Fibroblast of upper back skin (primary cell): Measurements from ENCODE around the gene STYX.
"Not testable (repeated sequence)": the region's sequence is repeated elsewhere in the genome, so short reads cannot be mapped to it uniquely, and the experiment has no call there.

Experiments used
- DNase-seq: peaks from one replicate; pipeline ENCODE4 v3.0.0-alpha.2; 2013

STYX gene

DNA sequence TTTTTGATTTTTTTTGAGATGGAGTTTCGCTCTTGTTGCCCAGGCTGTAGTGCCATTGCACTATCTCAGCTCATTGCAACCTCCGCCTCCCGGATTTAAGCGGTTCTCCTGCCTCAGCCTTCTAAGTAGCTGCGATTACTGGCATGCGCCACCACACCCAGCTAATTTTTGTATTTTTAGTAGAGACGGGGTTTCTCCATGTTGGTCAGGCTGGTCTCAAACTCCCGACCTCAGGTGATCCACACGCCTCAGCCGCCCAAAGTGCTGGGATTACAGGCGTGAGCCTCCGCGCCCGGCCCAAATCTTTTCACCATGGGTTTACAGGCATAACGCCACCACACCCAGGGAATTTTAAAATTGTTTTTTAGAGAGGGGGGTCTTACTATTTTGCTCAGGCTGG, 931 bp upstream of the STYX start:
- not testable (repeated sequence) for DNase-seq

DNA sequence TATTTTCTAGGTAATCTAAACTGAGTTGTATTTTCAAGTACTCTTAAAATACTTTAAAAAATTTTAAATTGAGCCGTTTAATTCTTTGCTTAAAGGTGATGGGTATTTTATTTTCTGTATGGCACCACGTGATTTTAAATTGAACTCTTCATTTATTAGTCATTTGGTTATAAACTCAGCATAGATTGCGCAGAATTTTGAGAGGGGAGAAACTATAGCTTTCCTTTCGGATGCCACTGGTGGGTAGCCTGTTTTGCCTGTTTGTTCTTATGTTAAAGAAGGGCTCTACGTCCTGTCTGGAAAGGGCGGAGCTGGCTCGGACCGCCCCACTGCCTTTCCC, 411 bp upstream of the STYX start:
- DNase-seq: no peak

DNA sequence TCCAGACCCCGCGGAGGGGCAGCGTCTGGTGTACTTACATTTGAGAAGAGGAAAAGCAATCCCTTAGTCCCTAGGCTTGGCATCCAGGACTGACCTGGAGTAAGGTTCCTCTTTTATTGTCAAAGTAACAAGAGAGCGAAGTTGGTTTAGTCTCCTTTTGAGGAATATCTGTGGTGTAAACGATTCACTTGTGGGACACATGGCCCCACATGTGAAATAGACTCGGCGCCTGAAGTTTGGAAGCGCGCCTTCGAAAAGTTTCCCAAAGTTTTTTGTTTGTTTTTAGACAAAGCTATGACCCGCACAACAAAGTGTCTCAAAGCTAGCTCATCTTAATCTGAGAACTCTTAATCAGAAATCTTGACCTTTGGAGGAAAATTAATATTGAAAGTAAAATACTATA, 744 bp downstream of the STYX start:
- peak; percentile 7 for DNase-seq

DNA sequence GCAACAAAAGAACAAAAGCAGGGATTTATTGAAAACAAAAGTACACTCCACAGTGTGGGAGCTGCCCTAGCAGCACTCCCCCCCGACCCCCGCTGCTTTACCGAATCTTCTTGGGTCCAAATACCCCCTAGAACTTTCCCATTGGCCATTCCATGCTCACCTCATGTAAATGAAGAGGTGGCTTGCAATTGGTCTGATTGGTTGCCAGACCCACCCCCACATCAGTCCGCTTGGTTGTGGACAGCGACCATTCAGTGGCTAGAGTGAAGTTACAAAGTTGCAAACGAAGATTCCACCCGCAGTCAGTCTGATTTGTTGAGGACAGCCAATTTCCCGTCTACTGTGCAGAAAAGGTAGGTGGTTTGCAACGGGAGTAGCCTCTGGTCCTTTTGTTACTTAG, 3.9 kb downstream of the STYX start:
- no peak for DNase-seq

DNA sequence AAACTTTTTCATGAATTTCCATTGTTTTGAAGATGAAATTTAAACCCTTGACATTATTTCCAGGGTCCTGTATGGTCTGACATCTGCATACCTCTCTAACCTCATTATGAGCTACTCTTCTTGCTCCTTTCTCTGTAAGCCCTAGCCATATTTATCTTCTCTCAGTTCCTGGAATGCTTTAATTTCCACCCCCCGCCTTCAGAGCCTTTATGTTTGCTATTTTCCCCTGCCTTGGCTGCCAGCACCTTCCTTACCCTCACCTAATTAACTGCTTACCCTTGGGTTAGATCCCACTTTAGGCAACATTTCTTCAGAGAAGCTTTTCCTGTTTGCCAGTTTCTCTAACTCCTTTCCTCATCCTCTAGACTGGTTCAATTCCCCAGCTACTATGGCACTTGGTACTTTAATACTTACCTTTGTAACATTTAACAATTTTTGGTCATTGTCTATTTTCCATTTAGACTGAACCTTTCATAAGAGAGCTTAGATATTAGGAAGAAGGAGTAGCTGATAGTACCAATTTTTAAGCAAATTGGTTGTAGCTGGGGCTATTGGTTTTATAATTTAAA, 6.0 kb downstream of the STYX start:
- no peak for DNase-seq

DNA sequence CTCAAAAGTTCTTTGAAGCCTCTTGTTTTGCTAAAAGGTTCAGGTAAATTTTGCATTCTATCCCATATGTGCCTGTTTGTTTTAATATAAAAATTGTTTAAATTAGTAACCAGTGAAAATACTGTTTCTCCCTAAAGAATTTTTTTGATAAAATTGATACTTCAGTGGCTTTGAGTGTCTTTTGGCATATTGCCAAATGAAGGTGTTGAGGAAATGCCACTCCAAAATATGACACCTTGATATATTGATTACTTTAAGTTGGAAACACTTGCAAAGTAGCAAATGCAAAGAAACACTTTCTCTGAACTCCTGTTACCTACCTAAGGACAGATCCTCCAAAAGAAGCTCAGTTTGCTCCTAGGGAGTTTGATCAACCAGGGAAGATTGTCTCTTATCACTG, 8.4 kb downstream of the STYX start:
- no peak for DNase-seq

DNA sequence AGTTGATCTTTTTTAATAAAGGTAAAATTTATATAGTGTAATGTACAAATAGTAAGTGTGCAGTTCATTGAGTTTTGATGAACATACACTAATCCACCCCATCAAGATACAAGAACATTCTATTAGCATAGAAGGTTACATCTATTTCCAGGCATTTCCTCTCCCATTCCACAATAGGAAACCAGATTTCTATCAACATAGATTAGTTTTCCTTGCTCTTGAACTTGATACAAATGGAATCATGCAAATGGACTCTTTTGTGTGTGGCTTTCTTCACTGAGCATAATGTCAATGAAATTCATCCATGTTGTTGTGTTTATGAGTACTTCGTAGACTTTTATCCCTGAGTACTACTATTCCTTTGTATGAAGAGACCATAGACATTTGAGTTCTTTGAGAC, 10.8 kb downstream of the STYX start:
- no peak for DNase-seq

DNA sequence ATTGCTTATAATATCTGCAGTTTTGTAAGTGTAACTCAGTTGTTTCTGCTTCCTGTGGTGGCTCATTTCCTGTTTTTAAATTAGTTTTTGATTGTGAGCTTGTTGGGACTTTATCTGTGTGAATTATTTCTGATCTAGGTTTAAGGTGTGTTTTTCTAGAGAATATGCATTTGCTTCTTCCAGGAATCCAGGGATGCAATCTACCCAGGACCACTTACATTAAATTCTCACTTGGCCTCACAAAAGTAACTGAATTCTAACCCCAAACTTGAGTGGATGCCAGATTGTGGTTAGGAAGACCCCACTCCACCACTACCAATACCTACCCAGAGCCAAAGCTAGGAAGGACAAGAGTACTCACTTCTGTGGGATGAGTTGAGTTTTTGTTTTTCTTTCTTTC, 11.9 kb downstream of the STYX start:
- no peak for DNase-seq

DNA sequence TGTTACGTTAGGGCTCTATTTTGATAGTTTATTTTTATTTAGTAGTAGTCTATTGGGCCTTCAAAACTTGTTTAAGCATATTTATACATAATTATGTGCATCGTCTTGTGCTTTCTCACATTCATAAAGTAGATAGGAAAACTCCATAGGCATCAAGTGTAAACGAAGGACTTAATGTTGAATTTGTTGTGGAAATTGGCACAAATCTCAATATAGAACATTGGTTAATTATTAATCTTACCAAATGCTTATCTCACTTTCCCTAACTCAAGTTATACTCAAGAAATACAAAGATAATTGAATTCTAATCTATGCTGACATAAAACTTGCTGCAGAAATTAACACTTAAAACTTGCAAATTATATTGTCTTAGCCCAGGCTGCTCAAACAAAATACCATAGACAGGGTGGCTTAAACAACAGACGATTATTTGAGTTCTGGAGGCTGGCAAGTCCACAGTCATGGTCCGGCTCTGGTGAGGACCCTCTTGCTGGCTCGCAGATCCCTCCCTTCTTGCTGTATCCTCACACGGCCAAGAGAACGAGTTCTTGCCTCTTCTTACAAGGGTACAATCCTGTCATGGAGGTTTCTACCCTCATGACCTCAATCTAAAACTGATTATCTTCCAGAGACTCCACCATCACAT, 18.8 kb downstream of the STYX start:
- no peak for DNase-seq

DNA sequence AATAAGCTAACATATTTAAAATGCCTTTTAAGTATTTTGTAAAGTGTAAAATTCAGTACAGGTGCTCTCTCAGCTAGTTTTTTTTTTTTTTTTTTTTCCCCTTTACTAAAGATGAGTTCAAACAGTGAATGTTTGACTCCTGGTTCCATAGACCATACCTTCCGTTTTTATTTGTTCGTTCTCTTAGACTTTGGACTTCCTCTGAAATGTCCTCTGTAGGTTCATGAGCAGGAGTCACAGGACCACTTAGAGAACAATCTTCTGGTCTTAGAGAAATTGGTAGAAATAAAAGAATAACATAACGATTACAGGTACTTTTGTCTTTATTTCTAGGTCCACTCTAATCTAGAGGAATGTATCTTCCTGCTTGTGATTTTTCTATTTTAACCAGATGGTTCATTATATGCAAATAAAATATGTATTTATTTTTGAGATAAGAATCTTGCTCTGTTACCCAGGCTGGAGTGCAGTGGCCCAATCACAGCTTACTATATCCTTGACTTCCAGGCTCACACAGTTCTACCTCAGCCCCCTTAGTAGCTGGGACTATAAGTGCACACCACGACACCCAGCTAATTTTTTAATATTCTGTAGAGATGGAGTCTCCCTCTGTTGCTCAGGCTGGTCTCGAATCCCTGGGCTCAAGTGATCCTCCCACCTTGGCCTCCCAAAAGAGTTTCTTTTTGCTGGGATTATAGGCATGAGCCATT, 25.8 kb downstream of the STYX start:
- no peak for DNase-seq

DNA sequence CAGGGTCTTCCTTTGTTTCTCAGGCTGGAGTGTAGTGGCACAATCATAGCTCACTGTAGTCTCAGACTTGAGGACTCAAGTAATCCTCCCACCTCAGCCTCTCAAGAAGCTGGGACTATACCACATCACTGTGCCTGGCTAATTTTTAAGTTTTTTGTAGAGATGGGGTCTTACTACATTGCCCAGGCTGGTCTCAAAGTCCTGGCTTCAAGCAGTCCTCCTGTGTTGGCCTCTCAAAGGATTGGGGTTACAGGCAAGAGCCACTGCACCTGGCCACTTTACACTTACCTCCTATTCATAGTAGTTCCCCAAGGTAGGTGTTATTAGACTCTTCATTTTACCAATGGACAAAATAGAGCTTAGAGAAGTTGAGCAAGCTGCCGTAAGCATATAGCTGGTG, 29.2 kb downstream of the STYX start:
- no peak for DNase-seq

DNA sequence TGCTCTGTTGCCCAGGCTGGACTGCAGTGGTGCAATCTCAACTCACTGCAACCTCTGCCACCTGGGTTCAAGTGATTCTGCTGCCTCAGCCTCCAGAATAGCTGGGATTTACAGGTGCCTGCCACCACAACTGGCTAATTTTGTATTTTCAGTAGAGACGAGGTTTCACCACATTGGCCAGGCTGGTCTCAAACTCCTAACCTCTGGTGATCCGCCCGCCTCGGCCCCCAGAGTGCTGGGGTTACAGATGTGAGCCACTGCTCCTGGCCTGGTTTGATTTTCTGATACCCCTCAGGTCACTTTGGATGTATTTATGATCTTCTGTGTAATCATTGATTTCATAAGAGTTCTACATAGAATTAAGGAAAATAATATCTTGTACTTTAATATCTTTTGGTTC, 33.0 kb downstream of the STYX start:
- DNase-seq: not testable (repeated sequence)

DNA sequence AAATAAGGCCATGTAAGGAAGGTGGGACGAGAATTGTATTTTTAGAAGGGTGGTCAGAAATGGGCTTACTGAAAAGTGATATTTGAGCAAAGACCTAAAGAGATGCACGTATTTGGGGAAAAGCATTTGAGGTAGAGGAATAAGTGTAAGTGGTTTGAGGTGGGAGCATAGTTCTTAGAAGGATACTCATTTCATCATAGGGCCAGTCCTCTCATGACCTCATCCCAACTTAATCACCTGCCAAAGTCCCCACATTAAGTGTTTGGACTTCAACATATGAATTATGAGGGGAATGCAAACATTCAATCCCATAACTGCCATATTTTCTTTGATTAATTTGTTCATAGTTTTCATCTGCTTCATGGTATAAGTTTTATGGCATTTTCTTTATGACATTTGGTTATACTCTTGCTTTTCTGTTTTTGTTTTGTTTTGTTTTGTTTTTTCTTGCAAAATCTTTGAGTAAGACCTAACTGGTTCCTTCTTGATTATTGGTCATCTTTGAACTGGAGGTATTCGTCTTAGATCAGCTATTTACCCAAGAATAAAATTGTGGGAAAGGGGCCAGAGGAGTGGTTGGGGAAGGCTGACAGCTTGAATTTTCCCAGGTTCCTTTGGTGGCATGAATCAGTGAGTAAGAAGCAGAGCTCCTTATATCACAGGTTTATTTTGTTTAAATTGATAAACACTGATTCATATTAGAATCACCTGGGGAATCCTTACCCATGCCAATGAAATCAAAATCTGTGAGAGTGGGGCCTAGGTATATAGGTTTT, 37.3 kb downstream of the STYX start:
- no peak for DNase-seq

DNA sequence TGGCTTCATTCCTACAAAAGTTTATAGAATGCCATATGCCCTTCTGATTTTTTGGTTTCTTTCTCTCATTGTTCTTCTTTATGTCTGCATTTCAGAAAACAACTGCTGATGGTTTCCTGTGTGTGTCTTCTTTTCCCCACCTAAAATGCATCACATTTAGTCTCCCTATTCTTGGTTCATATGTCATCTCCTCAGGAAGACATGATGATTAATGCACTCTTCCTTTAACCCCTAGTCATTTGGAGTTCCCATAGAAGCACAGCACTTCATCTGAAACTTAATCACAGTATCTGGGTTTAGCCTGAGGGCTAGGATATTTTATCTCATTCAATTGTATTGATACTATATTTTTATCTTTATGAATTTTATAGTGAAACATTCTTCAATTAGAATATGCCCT, 39.9 kb downstream of the STYX start:
- DNase-seq: no peak

DNA sequence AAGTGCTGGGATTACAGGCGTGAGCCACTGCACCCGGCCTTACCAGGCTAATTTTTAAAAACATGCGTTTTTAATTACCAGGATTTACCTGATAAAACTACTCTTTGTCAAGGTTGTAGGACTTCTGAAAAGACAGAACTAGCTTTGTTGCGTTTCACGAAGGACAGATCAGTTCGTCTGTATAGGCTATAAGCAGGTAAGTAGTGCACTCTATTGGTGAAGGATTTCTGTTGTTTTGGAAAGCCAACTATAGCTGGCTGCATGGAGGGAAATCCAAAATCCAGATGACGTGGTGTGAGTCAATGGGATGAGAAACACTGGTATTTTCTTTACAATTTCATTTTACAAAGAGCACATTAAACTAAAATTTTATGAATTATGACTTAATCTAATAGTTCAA, 46.9 kb downstream of the STYX start:
- DNase-seq: no peak

DNA sequence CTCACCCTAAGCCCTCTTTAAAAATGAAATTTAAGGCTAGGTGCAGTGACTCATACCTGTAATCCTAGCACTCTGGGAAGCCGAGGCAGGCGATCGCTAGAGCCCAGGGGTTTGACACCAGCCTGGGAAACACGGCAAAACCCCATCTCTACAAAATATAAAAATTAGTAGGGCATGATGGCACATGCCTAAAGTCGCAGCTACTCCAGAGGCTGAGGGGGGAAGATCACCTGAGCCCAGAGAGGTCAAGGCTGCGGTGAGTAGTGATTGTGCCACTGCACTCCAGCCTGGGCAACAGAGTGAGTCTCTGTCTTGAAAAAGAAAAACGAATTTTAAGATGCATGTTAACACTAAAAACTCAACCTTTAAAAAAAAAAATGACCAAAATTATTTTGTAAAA, 48.7 kb downstream of the STYX start:
- DNase-seq: no peak

DNA sequence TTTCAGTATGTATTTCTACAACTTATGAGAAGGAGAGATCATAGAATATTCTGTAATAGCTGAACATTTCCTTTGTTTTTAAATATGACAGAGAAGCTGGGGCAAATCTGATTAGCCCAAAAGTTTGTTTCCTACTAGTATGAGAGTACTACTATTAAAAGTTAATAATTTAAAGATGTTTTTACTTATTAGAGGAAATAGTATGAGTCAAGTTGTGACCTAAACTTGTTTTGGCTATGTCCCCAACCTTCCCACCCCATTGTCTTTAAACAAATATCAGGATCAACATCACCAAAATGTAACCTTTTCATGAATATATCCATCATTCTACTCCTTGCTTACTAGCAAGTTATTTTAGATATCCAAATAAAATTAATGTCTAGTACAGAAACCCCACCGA, 50.9 kb downstream of the STYX start:
- no peak for DNase-seq

DNA sequence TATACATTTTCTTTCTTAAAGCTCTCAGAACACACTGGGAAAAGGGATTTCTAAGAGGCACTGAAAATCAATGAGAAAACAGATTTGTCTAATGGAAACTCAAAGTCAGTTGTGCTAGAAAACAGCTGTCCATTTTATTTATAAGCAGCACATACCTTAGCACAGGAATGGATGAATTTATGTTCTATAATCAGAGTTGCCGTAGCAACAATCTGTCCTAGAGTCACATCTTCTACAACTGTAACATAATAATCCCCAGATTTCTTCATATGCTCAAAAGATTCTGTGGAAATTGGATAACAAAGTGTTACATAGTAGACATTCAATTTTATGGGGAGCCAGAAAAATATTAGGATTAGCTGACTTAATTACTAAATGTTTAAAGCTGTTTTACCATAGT, 51.7 kb downstream of the STYX start:
- DNase-seq: no peak

DNA sequence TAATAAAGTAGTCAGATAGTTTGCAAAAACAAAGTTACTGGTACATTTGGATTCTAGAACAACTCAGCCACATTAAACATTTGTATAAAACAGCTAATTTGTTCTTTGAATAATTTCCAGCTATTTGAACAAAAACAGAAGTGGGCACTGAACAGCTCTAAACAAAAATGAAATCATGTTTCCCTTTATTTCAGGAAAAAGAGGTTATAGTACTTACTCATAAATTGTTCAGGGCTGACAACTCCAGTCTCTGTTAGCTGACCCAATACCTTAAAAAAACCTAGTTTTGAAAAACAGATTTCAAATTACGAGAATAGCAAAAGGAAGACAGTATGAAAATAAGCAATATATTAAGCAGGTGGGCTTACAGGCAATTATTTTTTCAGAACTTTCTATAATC, 53.2 kb downstream of the STYX start:
- no peak for DNase-seq

DNA sequence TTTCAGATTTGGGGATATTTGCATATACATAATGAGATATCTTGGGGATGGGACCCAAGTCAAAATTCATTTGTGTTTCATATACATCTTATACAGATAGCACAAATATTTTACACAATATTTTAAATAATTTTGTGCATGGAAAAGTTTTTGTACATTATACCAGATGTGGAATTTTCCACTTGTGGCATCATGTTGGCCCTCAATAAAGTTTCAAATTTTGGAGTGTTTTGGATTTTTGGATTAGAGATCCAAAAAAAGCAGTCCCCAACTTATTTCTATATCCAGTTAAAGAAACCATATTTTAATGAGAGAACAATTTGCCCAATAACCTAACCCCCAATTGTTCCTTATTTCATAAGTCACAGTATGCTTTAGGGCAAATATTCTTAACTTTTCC, 56.9 kb downstream of the STYX start:
- DNase-seq: no peak

DNA sequence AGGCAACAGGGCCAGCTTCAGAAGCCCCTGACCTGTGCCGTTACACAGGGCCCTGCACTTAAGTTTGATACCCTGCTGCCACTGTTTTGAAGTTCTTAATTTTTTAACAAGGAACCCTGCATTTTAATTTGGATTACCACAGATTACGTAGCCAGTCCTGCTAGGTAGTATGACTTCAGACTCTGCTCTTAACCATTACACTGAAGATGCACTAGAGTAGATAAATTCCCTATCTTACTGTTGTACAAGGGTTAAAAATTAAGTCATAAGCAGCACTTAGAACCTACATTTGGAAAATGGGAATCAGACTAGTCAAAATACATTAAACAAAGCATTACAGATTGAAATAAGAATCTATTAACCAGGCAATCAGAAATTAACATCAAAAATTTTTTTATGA, 59.2 kb downstream of the STYX start:
- DNase-seq: no peak

DNA sequence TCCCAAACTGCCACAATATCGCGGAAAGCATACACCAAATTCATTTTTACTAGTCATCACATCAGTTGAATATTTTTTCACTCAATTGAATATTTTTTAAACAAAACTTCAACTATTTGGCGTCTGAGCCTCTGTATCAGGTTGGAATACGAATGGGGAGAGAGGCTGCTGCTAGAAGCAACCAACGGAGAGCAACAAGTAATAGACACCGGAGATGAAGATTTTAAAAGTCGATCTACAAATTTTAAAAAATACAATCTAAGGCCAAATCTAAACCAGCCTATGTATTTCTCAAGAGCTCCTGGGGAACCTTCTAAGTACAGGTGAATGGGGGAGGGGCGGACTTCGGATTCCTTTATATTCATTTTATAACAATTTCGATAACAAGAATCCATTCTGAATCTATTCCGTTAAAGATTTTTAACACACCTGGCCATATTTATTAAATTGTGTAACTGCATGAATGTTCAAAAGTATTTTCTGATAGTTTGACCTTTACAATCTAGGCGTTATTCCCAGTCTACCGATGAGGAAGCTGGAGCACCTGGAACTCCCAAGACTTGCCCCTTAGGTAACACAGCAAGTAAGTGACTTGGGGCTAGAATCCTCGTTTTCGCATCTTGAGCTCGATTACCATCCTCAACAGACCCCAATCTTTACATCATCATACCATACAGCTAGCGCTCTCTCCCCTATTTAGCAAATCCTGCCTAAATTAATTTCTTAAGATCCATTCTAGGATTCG, 60.2 kb downstream of the STYX start:
- no peak for DNase-seq

DNA sequence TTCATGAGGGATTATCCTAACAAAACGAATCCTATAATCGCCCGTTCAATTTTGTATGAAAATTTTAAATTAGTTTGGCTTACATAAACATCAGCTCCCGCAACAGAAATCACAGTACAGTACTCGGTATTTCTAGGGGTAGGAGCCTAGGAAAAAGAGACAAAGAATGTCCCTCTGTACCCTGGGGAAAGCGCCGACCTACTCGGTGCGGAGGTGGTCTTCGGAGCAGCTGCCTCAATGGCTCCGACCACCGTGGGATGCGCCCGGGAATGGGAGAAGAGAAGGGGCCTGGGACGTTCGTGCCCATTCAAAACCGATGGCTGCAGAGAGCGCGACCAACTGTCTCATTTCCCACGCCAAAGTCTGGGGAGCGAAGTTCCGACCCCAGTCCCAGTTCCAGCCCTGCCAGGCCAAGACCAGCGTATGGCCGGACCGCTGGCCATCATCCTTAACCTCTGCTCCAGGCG, 60.8 kb downstream of the STYX start:
- DNase-seq: no peak
